ENCODE data around the gene B3GALT5. TPM values are rescaled to one million over a fixed set of nuclear protein-coding genes. Genes with fewer than 3 reads are reported as not detected.

The B3GALT5 gene
- total RNA-seq, 2 donors from 2014 or later: 2.5 to 6.1 TPM

DNA sequence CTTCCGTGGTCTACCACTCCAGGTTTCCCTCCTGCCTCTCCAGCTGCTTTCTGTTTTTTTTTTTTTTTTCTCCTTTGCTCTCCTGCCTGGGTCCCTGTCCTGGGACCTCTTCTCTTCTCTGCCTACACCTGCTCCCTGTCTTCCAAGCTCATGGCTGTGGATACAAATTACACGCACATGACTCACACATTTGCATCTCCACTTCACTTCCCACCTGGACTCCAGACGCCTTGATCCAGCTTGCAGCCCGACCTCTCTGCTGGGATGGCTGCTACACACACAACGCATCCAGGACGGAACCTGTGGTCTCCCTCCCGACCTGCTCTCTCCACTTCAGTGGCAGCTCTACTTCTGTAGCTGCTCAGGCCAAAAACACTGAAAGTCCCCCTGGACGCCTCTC, 44.4 kb upstream of the B3GALT5 start:
- Histone ChIP-seq H3K36me3 (ENCODE audit: control insufficient read depth, insufficient read depth, low read length) (no peaks in the 10 kb centered on the region), H3K9ac (ENCODE audit: extremely low read depth, low read length, poor library complexity, severe bottlenecking) (no peak overlapping the region), H3K4me3 (ENCODE audit: low read length) (no peak overlapping the region), H3K27ac (ENCODE audit: low read depth, low read length) (no peak overlapping the region), H3K27me3 (ENCODE audit: control insufficient read depth, insufficient read depth, low read length, poor library complexity, severe bottlenecking) (no peaks in the 10 kb centered on the region), H3K9me3 (ENCODE audit: control insufficient read depth, low read length) (no peaks in the 10 kb centered on the region), H3K4me1 (ENCODE audit: control insufficient read depth, insufficient read depth, low read length) (no peaks in the 10 kb centered on the region)
- TF ChIP-seq, protein P1, sequence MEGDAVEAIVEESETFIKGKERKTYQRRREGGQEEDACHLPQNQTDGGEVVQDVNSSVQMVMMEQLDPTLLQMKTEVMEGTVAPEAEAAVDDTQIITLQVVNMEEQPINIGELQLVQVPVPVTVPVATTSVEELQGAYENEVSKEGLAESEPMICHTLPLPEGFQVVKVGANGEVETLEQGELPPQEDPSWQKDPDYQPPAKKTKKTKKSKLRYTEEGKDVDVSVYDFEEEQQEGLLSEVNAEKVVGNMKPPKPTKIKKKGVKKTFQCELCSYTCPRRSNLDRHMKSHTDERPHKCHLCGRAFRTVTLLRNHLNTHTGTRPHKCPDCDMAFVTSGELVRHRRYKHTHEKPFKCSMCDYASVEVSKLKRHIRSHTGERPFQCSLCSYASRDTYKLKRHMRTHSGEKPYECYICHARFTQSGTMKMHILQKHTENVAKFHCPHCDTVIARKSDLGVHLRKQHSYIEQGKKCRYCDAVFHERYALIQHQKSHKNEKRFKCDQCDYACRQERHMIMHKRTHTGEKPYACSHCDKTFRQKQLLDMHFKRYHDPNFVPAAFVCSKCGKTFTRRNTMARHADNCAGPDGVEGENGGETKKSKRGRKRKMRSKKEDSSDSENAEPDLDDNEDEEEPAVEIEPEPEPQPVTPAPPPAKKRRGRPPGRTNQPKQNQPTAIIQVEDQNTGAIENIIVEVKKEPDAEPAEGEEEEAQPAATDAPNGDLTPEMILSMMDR (conservative IDR thresholded peaks at IDR 0.05): no peak
- no peaks in the 10 kb centered on the region for H3K4me1 Mint-ChIP-seq
- H3K9me3 Mint-ChIP-seq: no peaks in the 10 kb centered on the region
- H3K36me3 Mint-ChIP-seq (ENCODE audit: low read depth): no peaks in the 10 kb centered on the region
- H3K27me3 Mint-ChIP-seq (ENCODE audit: insufficient read depth): no peaks in the 10 kb centered on the region
- peak; percentile 57 for DNase-seq
- no peak overlapping the region for H3K4me3 Mint-ChIP-seq
- WGBS, 2 experiments (ENCODE audit: insufficient coverage in 1 of 2, insufficient read length in 1 of 2): 71 to 83% methylated on average over 8 of the region's 8 CpGs
- no peak overlapping the region for H3K27ac Mint-ChIP-seq

DNA sequence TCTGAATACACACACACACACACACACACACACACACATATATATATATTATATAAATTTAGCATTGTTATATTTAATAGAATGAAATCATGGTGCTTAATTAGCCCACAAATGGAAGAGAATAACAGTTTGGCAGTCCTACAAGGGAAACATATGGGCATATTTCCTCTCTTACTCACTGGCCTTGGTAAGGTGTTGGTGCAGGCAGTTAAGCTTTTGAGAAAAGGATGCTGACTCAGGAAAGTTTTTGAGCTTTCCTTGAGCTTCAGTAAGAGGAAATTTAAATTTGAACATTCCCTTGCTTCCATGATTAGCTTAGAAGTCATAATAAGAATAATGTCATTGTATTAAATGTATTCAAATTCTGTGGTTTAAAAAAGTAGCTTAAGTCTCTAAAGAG, 37.0 kb upstream of the B3GALT5 start:
- Mint-ChIP-seq H3K27ac (no peak overlapping the region), H3K36me3 (ENCODE audit: low read depth) (no peaks in the 10 kb centered on the region), H3K27me3 (ENCODE audit: insufficient read depth) (no peaks in the 10 kb centered on the region), H3K4me3 (no peak overlapping the region), H3K9me3 (no peaks in the 10 kb centered on the region), H3K4me1 (no peaks in the 10 kb centered on the region)
- TF ChIP-seq, protein P1 (conservative IDR thresholded peaks at IDR 0.05): no peak
- Histone ChIP-seq H3K9me3 (ENCODE audit: control insufficient read depth, low read length) (no peaks in the 10 kb centered on the region), H3K36me3 (ENCODE audit: control insufficient read depth, insufficient read depth, low read length) (no peaks in the 10 kb centered on the region), H3K9ac (ENCODE audit: extremely low read depth, low read length, poor library complexity, severe bottlenecking) (no peak overlapping the region), H3K27ac (ENCODE audit: low read depth, low read length) (no peak overlapping the region), H3K4me3 (ENCODE audit: low read length) (no peak overlapping the region), H3K27me3 (ENCODE audit: control insufficient read depth, insufficient read depth, low read length, poor library complexity, severe bottlenecking) (no peaks in the 10 kb centered on the region), H3K4me1 (ENCODE audit: control insufficient read depth, insufficient read depth, low read length) (no peaks in the 10 kb centered on the region)
- no peak for DNase-seq

DNA sequence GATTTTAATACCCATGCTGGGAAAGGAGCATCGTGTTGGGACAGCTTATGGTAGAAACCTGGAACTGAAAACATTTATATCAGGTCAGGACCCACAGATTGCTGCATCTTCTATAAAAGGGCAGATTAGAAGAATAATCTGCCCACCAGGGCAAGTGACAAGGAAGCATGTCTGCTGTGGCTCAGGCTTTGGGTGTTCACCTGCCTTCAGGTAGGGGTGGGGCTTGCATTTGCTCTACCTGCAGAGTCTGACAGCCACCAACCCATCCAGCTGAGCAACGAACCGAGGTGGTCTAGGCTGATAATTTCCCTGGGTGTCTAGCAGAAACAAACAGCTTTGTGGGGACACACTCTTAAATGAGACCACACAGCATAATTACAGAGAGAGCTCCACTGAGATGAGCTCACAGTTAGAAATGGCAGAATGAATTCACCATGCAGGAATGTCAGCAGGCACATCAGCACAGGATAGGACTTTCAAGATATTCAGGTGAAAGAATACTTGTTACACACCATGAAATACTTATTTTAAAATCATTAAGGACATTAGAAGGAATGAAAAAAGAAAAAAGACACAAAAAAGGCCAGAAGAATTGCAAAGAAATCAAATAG, 36.1 kb upstream of the B3GALT5 start:
- Histone ChIP-seq H3K27ac (ENCODE audit: low read depth, low read length) (no peak overlapping the region), H3K4me3 (ENCODE audit: low read length) (no peak overlapping the region), H3K36me3 (ENCODE audit: control insufficient read depth, insufficient read depth, low read length) (no peaks in the 10 kb centered on the region), H3K9me3 (ENCODE audit: control insufficient read depth, low read length) (no peaks in the 10 kb centered on the region), H3K4me1 (ENCODE audit: control insufficient read depth, insufficient read depth, low read length) (no peaks in the 10 kb centered on the region), H3K27me3 (ENCODE audit: control insufficient read depth, insufficient read depth, low read length, poor library complexity, severe bottlenecking) (no peaks in the 10 kb centered on the region), H3K9ac (ENCODE audit: extremely low read depth, low read length, poor library complexity, severe bottlenecking) (no peak overlapping the region)
- H3K27me3 Mint-ChIP-seq (ENCODE audit: insufficient read depth): no peaks in the 10 kb centered on the region
- WGBS, 2 experiments (ENCODE audit: insufficient coverage in 1 of 2, insufficient read length in 1 of 2): 78 to 100% methylated on average over 1 to 3 of the region's 3 CpGs
- no peaks in the 10 kb centered on the region for H3K9me3 Mint-ChIP-seq
- TF ChIP-seq, protein P1 (conservative IDR thresholded peaks at IDR 0.05): no peak
- no peaks in the 10 kb centered on the region for H3K4me1 Mint-ChIP-seq
- no peak overlapping the region for H3K4me3 Mint-ChIP-seq
- no peak overlapping the region for H3K27ac Mint-ChIP-seq
- DNase-seq: no peak
- no peaks in the 10 kb centered on the region for H3K36me3 Mint-ChIP-seq (ENCODE audit: low read depth)

All from endodermal cell (in vitro differentiated cells).